Retinal pigment epithelial cell (primary cell): ENCODE results near the gene NOP14.

Experiments
- DNase-seq: peaks from one replicate; pipeline ENCODE4 v3.0.0-alpha.2; 2010; ENCODE audit warnings: low read depth
- H3K4me3 ChIP-seq: 2 replicates; pipeline ENCODE4 v1.5.1; 2011; ENCODE audit warnings: mild to moderate bottlenecking, low read length, control low read depth, moderate library complexity
- TF ChIP-seq, protein P1 (sequence below): conservative IDR thresholded peaks from 2 replicates; pipeline ENCODE4 v1.5.1; 2011; ENCODE audit warnings: low read depth, low read length, control low read depth, inconsistent platforms

The NOP14 gene

DNA sequence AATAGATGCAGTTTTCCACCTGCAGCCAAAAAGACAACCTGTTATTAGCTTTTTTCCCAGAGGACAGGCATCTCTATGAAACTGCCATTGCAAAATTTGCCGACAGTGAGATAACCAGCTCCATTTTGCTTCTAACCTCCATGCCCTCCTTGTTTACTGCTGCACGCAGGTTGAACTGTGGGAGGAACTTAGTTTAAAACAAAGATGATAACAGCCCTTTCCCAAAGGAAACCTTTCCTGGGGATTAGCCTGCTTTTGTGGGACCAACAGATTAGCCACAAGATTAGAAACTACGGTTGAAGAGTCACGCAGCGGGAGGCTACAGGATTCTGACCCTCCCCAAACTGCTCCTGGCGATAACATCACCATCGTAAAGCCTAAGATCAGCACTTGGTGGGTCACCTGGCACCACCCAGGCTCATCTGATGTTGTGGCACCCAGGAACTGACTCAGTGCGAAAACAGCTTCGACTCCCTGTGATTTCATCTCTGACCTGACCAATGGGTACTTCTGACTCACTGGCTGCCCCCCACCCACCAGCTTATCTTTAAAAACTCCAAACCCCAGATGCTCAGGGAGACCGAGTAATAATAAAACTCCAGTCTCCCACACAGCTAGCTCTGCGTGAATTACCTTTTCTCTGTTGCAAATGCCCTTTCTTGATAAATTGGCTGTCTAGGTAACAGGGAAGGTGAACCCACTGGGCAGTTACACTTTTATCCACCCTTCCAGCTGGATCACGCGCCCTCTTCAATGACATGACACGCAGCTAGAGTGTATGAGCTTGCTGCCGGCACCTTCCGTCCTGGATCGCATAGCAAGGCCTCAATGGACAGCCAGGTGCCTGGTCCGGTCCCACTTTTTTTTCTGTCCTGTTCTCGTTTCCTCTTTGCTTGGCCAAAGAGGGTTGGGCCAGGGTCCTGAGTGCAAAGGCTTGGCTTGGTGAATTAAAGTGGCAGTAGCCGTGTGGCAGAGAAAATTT, 27.2 kb downstream of the NOP14 start:
- TF ChIP-seq, protein P1, sequence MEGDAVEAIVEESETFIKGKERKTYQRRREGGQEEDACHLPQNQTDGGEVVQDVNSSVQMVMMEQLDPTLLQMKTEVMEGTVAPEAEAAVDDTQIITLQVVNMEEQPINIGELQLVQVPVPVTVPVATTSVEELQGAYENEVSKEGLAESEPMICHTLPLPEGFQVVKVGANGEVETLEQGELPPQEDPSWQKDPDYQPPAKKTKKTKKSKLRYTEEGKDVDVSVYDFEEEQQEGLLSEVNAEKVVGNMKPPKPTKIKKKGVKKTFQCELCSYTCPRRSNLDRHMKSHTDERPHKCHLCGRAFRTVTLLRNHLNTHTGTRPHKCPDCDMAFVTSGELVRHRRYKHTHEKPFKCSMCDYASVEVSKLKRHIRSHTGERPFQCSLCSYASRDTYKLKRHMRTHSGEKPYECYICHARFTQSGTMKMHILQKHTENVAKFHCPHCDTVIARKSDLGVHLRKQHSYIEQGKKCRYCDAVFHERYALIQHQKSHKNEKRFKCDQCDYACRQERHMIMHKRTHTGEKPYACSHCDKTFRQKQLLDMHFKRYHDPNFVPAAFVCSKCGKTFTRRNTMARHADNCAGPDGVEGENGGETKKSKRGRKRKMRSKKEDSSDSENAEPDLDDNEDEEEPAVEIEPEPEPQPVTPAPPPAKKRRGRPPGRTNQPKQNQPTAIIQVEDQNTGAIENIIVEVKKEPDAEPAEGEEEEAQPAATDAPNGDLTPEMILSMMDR: no peak
- DNase-seq: peak; percentile 68
- H3K4me3 ChIP-seq: peak overlapping the region; percentile 83

DNA sequence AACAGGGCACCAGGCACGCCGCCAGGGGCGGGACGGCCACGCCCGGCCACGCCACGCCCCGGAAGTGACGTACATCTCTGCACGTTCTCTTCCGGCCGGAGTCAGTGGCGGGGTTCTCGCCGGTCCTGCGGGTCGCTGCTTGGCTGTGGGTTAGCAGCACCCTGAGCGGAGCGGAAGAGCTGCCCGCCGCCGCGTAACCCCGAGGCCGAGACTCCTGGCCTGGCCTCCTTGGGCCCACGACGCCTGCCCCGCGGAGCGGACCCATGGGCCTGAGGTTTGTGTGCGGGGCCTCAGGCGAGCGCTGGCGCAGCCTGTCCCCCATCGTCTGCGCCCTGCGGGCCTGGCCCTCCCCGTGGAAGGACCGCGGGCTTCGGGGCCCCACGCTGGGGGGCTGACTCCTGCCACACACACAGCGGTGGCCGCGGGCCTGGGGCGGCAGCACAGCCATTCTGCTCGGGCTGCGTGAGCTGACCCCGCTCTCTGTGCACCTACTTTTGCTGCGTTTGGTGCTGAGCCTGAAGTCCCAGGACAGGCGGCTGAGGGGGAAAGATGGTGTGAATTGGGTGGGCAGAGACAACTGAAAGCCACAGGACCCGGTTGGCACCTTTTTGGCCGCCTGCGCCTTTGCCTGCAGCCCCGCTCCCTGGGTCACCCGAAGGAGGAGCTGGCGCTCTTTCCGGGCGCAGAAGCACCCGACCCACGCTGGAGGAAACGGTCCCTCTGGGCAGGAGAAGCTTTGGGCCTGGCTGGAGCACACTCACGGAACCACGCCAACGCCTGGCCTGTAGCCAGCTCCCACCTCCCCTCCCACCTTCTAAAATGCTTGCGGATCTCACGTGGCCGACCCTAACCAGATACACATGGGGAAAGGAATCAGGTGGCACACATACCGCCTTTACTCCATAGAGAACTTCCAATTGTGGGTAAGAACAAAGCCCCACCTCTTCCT, 28.1 kb downstream of the NOP14 start:
- DNase-seq: peak; percentile 49
- H3K4me3 ChIP-seq: peak overlapping the region; percentile 83
- TF ChIP-seq, protein P1: peak; percentile 9

DNA sequence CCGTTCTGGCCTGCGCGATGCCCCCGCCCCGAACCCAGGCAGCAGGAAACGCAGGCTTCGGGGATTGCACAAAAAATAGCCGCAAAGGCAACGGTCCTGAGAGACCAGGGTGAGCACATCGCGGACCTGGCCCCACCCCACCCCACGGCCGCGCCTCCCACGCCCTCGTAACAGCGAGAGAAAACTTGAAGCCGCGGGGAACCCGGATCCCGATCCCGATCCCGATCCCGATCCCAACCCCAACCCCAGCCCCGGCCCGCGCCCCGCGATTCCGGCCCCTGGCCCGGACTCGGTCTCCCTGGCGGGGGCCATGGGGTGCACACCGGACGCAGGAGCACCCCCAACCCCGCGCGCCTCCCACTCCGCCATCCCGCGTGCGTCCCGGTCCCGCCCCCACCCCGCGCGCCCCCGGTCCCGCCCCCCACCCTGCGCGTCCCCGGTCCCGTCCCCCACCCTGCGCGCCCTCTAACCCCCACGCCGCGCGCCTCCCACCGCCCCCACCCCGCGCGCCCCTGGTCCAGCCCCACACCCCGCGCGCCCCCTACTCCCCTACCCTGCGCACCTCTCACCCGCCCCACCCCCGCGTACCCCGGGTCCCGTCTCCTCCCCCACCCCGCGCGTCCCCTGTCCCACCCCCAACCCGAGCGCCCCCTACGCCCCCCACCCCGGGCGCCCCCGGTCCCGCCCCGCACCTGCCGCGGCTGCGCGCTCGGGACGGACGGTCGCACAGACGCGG, 29.0 kb downstream of the NOP14 start:
- H3K4me3 ChIP-seq: peak overlapping the region; percentile 83
- DNase-seq: no peak
- TF ChIP-seq, protein P1: no peak

DNA sequence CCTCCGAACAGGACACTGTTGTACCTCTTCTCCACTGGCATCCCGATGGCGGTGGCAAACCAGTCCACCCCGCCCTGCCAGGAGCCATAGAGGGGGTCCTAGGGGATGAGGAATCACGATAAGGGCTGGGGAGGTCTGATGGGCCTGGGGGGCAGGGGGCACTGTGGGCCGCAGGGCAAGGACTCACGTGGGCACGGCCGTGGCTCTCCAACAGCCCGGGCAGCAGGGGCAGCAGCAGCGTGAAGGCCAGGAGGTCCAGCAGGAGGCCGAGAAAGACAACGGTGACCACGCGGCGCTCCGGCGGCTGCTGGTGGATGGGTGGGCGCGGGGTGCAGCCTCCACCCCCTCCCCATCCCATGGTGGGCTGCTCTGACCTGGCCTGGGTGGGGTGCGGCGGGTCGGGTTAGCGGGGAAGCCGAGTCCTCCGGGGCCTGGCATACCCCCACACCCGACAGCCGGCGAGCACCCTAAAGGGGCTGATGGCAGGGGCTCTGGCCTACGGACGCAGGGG, 29.6 kb downstream of the NOP14 start:
- DNase-seq: no peak
- TF ChIP-seq, protein P1: no peak
- H3K4me3 ChIP-seq: peak overlapping the region; percentile 65

DNA sequence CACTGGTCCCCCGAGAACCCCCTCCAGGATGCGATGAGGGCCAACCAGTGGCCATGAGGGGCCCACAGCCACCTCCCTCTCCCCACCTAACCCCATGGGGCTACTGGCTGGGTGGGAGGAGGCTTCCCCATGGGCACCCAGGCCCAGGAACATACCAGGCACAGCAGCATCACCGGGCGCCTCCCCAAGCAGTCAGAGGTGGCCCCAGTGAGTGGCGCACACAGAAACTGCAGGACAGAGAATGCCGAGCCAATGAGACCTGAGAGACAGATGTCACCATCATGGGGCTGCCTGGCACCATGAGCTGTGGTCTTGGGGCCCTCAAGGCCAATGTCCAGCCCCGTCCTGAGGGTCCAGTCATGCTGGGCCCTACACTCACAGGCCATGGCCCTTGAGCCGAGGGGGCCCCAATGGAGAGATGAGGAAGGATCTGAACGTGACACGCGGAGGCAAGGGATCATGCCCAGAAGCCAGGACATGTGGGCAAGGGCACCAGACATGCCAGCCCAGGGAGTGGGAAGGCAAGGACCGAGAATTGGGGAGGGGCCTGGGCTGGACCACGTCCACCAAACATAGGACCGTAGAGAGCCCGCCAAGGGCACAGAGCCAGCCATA, 30.1 kb downstream of the NOP14 start:
- DNase-seq: no peak
- TF ChIP-seq, protein P1: no peak
- H3K4me3 ChIP-seq: peak overlapping the region; percentile 65
